Lung (tissue), 12 donors: ENCODE measurements around the gene ZFP1. TPM values are rescaled to one million over a fixed set of nuclear protein-coding genes. Genes with fewer than 3 reads are reported as not detected.

Experiments used
- ATAC-seq: fragments of 200-7000 bp; cut with Tn5 transposase; one replicate; pipeline ENCODE4 v1.9.1; 2020; ENCODE audit warnings: moderate number of reproducible peaks; ENCODE audit not compliant: insufficient read depth, low FRiP score
- DNase-seq, 3 donors: peaks; one replicate each; pipeline ENCODE4 v3.0.0-alpha.2; 2013 to 2017
- H3K27ac ChIP-seq, 2 donors: one replicate each; pipeline ENCODE4 v1.5.1; 2013; ENCODE audit warnings: mild to moderate bottlenecking in 2 of 2, moderate library complexity in 2 of 2, control low read depth in 1 of 2, inconsistent platforms in 1 of 2, low read depth in 1 of 2, low read length in 1 of 2
- H3K27me3 ChIP-seq, 3 donors: one replicate each; pipeline ENCODE4 v1.5.1; 2013; ENCODE audit warnings: low read length in 2 of 3; ENCODE audit not compliant: control insufficient read depth in 3 of 3, insufficient read depth in 3 of 3
- H3K36me3 ChIP-seq, 4 donors: one replicate each; pipeline ENCODE4 v1.5.1; 2013; ENCODE audit warnings: low read length in 4 of 4, mild to moderate bottlenecking in 1 of 4, moderate library complexity in 1 of 4; ENCODE audit not compliant: control insufficient read depth in 4 of 4, insufficient read depth in 4 of 4
- H3K4me1 ChIP-seq, 5 donors: one replicate each; pipeline ENCODE4 v1.5.1; 2013; ENCODE audit warnings: low read length in 5 of 5, mild to moderate bottlenecking in 2 of 5, moderate library complexity in 1 of 5; ENCODE audit not compliant: control insufficient read depth in 5 of 5, insufficient read depth in 5 of 5
- H3K4me3 ChIP-seq: one replicate; pipeline ENCODE4 v1.5.1; 2013; ENCODE audit warnings: mild to moderate bottlenecking, control low read depth, moderate library complexity
- H3K9ac ChIP-seq, 2 donors: one replicate each; pipeline ENCODE4 v1.5.1; 2013; ENCODE audit warnings: low read length in 2 of 2, control low read depth in 1 of 2; ENCODE audit not compliant: insufficient read depth in 1 of 2
- H3K9me3 ChIP-seq, 4 donors: one replicate each; pipeline ENCODE4 v1.5.1; 2013; ENCODE audit warnings: low read length in 3 of 4, mild to moderate bottlenecking in 1 of 4, moderate library complexity in 1 of 4; ENCODE audit not compliant: control insufficient read depth in 4 of 4, insufficient read depth in 3 of 4
- WGBS, 2 donors: extraction: QIAGEN DNeasy Blood & Tissue Kit; methylation state at CpG; one replicate each; pipeline ENCODE4 v1.1.7; 2013; 5-methylcytosine and 5-hydroxymethylcytosine counted together
- polyA plus RNA-seq, 2 donors: library from polyadenylated mRNA; stranded (reverse); fragments of 200-250 nt; gene quantifications; one replicate each; pipeline ENCODE4 v1.2.1, GENCODE V29; 2013
- total RNA-seq, 2 donors: library from RNA; depleted of rRNA in 1 of 2; stranded (reverse); fragments of >200 nt in 1 of 2; gene quantifications; one replicate each; pipeline ENCODE4 v1.2.1, GENCODE V29; 2014 to 2021
- TF ChIP-seq, protein P1 (sequence below): IDR thresholded peaks from 2 replicates; pipeline ENCODE4 v1.5.1; 2012; ENCODE audit warnings: mild to moderate bottlenecking; ENCODE audit errors: control extremely low read depth, extremely low read depth
- donor health status: control.
- donor health status: control.
- donor health status: Bipolar disorder and iron deficiency.
- donor health status: healthy.
- donor health status: DM: yes; HTN: yes; CAD: no.

ZFP1 gene
- total and polyA plus RNA-seq, 4 donors: 3.3 to 18.4 (median 6.1) TPM

DNA sequence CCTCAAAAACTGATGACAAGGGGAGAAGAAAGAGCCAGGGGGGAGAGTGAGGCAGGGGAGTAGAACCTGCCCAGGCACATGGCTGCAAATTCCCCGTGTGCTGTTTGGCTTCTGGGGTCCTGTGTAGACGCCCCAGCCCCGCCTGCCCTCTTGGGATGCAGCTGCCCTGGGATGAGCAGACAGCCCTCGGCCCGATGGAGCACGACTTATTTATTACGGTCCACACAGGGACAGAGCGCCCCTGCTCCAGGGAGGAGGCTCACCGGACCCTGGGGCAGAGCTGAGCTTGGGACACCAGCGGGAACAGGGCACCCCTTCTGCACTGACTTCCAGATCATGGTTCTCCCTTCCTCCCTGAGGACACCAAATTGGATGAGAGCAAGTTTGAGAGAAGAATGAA, 40.8 kb upstream of the ZFP1 start:
- ATAC-seq (no peak), DNase-seq (no peak)
- Histone ChIP-seq H3K4me3 (no peak overlapping the region), H3K9ac (no peak overlapping the region), H3K36me3 (peaks cover 0 to 4% (median 1%) of the 10 kb centered on the region in 4 donors), H3K27ac (peak overlapping the region; percentile 2 to 54), H3K27me3 (no peaks in the 10 kb centered on the region), H3K4me1 (peaks cover 0 to 74% (median 33%) of the 10 kb centered on the region in 5 donors), H3K9me3 (no peaks in the 10 kb centered on the region)
- WGBS, 2 donors: 80 to 90% methylated on average over 10 of the region's 10 CpGs
- TF ChIP-seq, protein P1, sequence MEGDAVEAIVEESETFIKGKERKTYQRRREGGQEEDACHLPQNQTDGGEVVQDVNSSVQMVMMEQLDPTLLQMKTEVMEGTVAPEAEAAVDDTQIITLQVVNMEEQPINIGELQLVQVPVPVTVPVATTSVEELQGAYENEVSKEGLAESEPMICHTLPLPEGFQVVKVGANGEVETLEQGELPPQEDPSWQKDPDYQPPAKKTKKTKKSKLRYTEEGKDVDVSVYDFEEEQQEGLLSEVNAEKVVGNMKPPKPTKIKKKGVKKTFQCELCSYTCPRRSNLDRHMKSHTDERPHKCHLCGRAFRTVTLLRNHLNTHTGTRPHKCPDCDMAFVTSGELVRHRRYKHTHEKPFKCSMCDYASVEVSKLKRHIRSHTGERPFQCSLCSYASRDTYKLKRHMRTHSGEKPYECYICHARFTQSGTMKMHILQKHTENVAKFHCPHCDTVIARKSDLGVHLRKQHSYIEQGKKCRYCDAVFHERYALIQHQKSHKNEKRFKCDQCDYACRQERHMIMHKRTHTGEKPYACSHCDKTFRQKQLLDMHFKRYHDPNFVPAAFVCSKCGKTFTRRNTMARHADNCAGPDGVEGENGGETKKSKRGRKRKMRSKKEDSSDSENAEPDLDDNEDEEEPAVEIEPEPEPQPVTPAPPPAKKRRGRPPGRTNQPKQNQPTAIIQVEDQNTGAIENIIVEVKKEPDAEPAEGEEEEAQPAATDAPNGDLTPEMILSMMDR: no peak

- peak overlapping the region; percentile 59 to 82 for H3K27ac ChIP-seq
- TF ChIP-seq, protein P1: no peak
- H3K9ac ChIP-seq: no peak overlapping the region
- H3K4me3 ChIP-seq: no peak overlapping the region
- no peaks in the 10 kb centered on the region for H3K27me3 ChIP-seq
- WGBS, 2 donors: 45 to 47% methylated on average over 27 of the region's 27 CpGs
- no peaks in the 10 kb centered on the region for H3K9me3 ChIP-seq
- H3K4me1 ChIP-seq: peaks cover 0 to 74% (median 33%) of the 10 kb centered on the region in 5 donors
- ATAC-seq (peak; percentile 54), DNase-seq (peak; percentile 67 to 82 (median 76))
- H3K36me3 ChIP-seq: peaks cover 0 to 7% (median 2%) of the 10 kb centered on the region in 4 donors
Measured at GRCh38 chr16:75108792-75109731, 39.3 kb upstream of the ZFP1 start.

DNA sequence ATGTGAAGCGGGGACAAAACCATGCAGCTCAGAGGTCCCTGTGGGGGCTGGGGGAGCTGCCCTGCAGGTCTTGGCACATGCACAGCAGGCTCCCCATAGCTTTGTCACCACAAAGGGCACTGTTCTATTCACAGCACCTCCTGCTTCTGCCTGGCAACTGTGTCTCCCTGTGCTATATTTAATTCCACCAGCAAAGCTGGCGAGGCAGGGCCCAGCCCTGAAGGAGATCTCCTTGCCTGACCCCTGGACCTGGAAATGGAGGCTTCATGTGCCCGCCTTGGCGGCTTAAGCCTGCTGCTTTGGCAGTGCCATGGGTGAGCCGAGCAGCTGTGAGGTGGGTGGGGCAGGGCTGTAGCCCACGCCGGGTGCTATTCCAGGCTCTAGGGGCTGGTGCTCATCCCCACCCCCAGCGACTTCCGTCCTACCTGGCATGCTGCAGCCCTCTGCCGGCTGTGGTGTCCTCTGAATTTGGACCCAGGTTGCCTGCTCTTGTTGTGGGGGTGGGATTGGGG, 38.5 kb upstream of the ZFP1 start:
- WGBS, 2 donors: 52 to 54% methylated on average over 10 of the region's 10 CpGs
- H3K9me3 ChIP-seq: no peaks in the 10 kb centered on the region
- peak overlapping the region in 1 of 2 donors; percentile 16 for H3K9ac ChIP-seq

More for the DNA sequence above, 38.5 kb upstream of the ZFP1 start:
- TF ChIP-seq, protein P1: no peak
- DNase-seq (no peak), ATAC-seq (no peak)
- no peaks in the 10 kb centered on the region for H3K27me3 ChIP-seq
- peaks cover 0 to 7% (median 2%) of the 10 kb centered on the region in 4 donors for H3K36me3 ChIP-seq
- H3K4me1 ChIP-seq: peaks cover 0 to 69% (median 33%) of the 10 kb centered on the region in 5 donors
- peak overlapping the region; percentile 59 to 82 for H3K27ac ChIP-seq
- no peak overlapping the region for H3K4me3 ChIP-seq
